Caco-2 (cell line): ENCODE data around the gene GINS1. TPM values are rescaled to one million over a fixed set of nuclear protein-coding genes. Genes with fewer than 3 reads are reported as not detected.

Experiments used
- BruUV-seq: library from RNA; stranded (reverse); fragments of 400-500 nt; replicated peaks from 2 replicates; lab custom pipeline; 2021; lab: Mats Ljungman, UMichigan
- CTCF ChIA-PET: fragments of 300-600 bp; sonication (Branson Sonifier 250); formaldehyde crosslinking; loops from one replicate; lab custom pipeline; 2022; ENCODE audit warnings: antibody characterized with exemption; lab: Charles Lee
- POLR2A ChIA-PET: fragments of 300-600 bp; sonication (Branson Sonifier 250); formaldehyde crosslinking; loops from one replicate; lab custom pipeline; 2022; ENCODE audit warnings: antibody characterized with exemption; lab: Charles Lee
- DNase-seq, 2 experiments: peaks; one replicate each; pipeline versions ENCODE4 v3.0.0 to v3.0.0-alpha.2; 2020 to 2022
- H3K27me3 ChIP-seq: replicated peaks from 2 replicates; pipeline ENCODE4 v1.6.0; 2011; ENCODE audit warnings: low read length; ENCODE audit not compliant: control insufficient read depth, insufficient read depth
- H3K36me3 ChIP-seq: 2 replicates; pipeline ENCODE4 v1.5.1; 2011; ENCODE audit warnings: low read length; ENCODE audit not compliant: control insufficient read depth, insufficient read depth
- H3K4me1 ChIP-seq: fragments of 250-450 bp; sonication (Bioruptor Pico); 2 replicates; pipeline ENCODE4 v1.5.1; 2020; ENCODE audit warnings: mild to moderate bottlenecking
- H3K4me3 ChIP-seq: 2 replicates; pipeline ENCODE4 v1.5.1; 2011; ENCODE audit warnings: low read depth, mild to moderate bottlenecking, control low read depth, low read length
- H3K9me3 ChIP-seq: fragments of 250-450 bp; sonication (Bioruptor Pico); 2 replicates; pipeline ENCODE4 v1.5.1; 2020; ENCODE audit warnings: mild to moderate bottlenecking, moderate library complexity
- H3K27ac Mint-ChIP-seq: one replicate; pipeline ENCODE4 v1.8.0; 2022; ENCODE audit warnings: mixed read lengths; ENCODE audit not compliant: unreplicated experiment
- H3K27me3 Mint-ChIP-seq: one replicate; pipeline ENCODE4 v1.8.0; 2022; ENCODE audit warnings: mixed read lengths; ENCODE audit not compliant: insufficient read depth, unreplicated experiment
- H3K36me3 Mint-ChIP-seq: one replicate; pipeline ENCODE4 v1.8.0; 2022; ENCODE audit warnings: mild to moderate bottlenecking, mixed read lengths; ENCODE audit not compliant: insufficient read depth, unreplicated experiment
- H3K4me1 Mint-ChIP-seq: one replicate; pipeline ENCODE4 v1.8.0; 2022; ENCODE audit warnings: low read depth, mixed read lengths; ENCODE audit not compliant: unreplicated experiment
- H3K4me3 Mint-ChIP-seq: one replicate; pipeline ENCODE4 v1.8.0; 2022; ENCODE audit warnings: mild to moderate bottlenecking, moderate library complexity, mixed read lengths; ENCODE audit not compliant: unreplicated experiment
- H3K9me3 Mint-ChIP-seq: one replicate; pipeline ENCODE4 v1.8.0; 2022; ENCODE audit warnings: mixed read lengths; ENCODE audit not compliant: unreplicated experiment
- intact Hi-C: fragments of 100-400 bp; cut with micrococcal nuclease; formaldehyde crosslinking; loops from one replicate; pipeline ENCODE4 v1.10.0; 2022; ENCODE audit not compliant: unreplicated experiment
- total RNA-seq: library from RNA; stranded (reverse); gene quantifications from 2 replicates; pipeline ENCODE4 v1.2.3, GENCODE V29; 2022
- TF ChIP-seq, protein P1 (sequence below), 2 experiments: fragments of 200-600 bp in 1 of 2; IDR thresholded peaks; 1 replicate in 1 of 2; 2 replicates in 1 of 2; pipeline versions ENCODE4 v1.5.1 to v1.8.0; 2011 to 2022; ENCODE audit warnings: antibody characterized with exemption in 1 of 2, control low read depth in 1 of 2, inconsistent platforms in 1 of 2, low read depth in 1 of 2, low read length in 1 of 2, mild to moderate bottlenecking in 1 of 2, moderate library complexity in 1 of 2; ENCODE audit not compliant: insufficient read depth in 1 of 2, severe bottlenecking in 1 of 2, unreplicated experiment in 1 of 2

Gene GINS1
- total RNA-seq, 1 experiment from 2014 or later, result 50.9 TPM

DNA sequence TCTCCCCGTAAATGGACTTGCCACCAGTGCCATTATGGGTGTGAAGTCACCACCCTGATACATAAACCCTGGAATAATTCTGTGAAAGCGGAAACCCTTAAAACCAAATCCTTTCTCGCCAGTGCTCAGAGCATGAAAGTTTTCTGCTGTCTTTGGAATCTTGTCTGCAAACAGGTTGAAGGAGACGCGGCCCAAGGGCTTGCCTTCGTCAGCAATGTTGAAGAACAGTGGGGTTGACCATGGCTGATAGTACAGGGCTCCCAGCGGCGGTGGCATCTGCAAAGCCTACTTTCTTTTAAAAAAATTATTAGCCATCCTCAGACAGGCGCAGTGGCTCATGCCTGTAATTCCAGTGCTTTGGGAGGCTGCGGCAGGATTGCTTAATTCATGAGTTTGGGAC, 38.9 kb upstream of the GINS1 start:
- H3K27me3 Mint-ChIP-seq, result no peaks in the 10 kb centered on the region
- H3K27ac Mint-ChIP-seq, result no peak overlapping the region
- H3K4me3 ChIP-seq, result no peak overlapping the region
- H3K9me3 Mint-ChIP-seq, result no peaks in the 10 kb centered on the region
- ChIA-PET POLR2A (no interaction called here), CTCF (no interaction called here)
- H3K9me3 ChIP-seq, result 0 out of 2 replicates have a peak, but pooled peaks cover 5% of the 10 kb centered on the region
- H3K36me3 ChIP-seq, result no peaks in the 10 kb centered on the region
- no peaks in the 10 kb centered on the region for H3K4me1 ChIP-seq
- TF ChIP-seq, protein P1, sequence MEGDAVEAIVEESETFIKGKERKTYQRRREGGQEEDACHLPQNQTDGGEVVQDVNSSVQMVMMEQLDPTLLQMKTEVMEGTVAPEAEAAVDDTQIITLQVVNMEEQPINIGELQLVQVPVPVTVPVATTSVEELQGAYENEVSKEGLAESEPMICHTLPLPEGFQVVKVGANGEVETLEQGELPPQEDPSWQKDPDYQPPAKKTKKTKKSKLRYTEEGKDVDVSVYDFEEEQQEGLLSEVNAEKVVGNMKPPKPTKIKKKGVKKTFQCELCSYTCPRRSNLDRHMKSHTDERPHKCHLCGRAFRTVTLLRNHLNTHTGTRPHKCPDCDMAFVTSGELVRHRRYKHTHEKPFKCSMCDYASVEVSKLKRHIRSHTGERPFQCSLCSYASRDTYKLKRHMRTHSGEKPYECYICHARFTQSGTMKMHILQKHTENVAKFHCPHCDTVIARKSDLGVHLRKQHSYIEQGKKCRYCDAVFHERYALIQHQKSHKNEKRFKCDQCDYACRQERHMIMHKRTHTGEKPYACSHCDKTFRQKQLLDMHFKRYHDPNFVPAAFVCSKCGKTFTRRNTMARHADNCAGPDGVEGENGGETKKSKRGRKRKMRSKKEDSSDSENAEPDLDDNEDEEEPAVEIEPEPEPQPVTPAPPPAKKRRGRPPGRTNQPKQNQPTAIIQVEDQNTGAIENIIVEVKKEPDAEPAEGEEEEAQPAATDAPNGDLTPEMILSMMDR (IDR thresholded peaks at IDR 0.05; ENCODE audit: insufficient read depth in 1 of 2, low read depth in 1 of 2, low read length in 1 of 2, severe bottlenecking in 1 of 2, unreplicated experiment in 1 of 2), result no peak
- peaks cover 7% of the 10 kb centered on the region for H3K4me1 Mint-ChIP-seq
- intact Hi-C loops, result no loop called here
- H3K27me3 ChIP-seq, result no peaks in the 10 kb centered on the region
- H3K4me3 Mint-ChIP-seq, result no peak overlapping the region
- DNase-seq, result no peak
- peaks cover 10% of the 10 kb centered on the region for H3K36me3 Mint-ChIP-seq
- no TSS peak for BruUV-seq

DNA sequence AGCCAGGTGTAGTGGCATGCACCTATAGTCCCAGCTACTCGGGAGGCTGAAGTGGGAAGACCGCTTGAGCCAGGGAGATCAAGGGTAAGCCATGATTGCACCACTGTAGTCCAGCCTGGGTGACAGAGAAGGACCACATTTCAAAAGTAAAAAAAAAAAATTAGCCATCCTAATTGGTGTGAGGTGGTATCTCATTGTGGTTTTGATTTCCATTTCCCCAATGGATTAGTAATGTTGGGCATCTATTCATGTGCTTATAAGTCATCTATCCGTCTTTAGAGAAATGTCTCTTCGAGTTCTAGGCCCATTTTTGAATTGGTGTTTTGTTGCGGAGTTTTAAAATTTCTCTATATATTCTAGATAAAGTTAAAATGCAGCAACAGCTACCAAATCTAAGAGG, 38.5 kb upstream of the GINS1 start:
- no peak for DNase-seq
- H3K4me1 Mint-ChIP-seq, result peaks cover 7% of the 10 kb centered on the region
- CTCF ChIA-PET, result no interaction called here

DNA sequence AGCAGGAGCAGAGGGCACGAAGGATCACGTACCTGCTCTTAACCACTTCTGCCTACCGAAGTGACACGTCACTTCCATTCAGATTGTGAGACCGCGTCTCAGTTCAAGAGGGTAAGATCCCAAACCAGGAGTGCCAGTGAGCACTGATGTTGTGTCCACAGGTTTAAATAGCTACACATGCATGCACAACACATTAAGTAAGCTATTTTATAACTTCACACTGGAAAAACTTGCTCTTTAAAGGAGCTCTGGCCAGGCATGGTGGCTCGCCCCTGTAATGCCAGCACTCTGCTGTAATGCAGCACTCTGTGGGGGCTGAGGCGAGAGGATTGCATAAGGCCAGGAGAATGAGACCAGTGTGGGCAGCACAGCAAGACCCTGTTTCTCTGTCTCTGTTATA, 37.9 kb upstream of the GINS1 start:
- H3K27ac Mint-ChIP-seq, result no peak overlapping the region
- POLR2A ChIA-PET, result no interaction called here
- no peak overlapping the region for H3K4me3 Mint-ChIP-seq
- TF ChIP-seq, protein P1 (IDR thresholded peaks at IDR 0.05; ENCODE audit: insufficient read depth in 1 of 2, low read depth in 1 of 2, low read length in 1 of 2, severe bottlenecking in 1 of 2, unreplicated experiment in 1 of 2), result no peak
- H3K4me1 ChIP-seq, result no peaks in the 10 kb centered on the region
- no peaks in the 10 kb centered on the region for H3K27me3 ChIP-seq
- no peaks in the 10 kb centered on the region for H3K9me3 ChIP-seq
- no peak overlapping the region for H3K4me3 ChIP-seq
- H3K9me3 Mint-ChIP-seq, result no peaks in the 10 kb centered on the region
- H3K36me3 Mint-ChIP-seq, result peaks cover 20% of the 10 kb centered on the region
- DNase-seq, result no peak
- CTCF ChIA-PET, result no interaction called here
- no peaks in the 10 kb centered on the region for H3K27me3 Mint-ChIP-seq
- H3K4me1 Mint-ChIP-seq, result peaks cover 7% of the 10 kb centered on the region
- no TSS peak for BruUV-seq
- intact Hi-C loops, result no loop called here
- H3K36me3 ChIP-seq, result peaks cover 2% of the 10 kb centered on the region; the same call in 1 of the 2 replicates

More for the DNA sequence above, 38.5 kb upstream of the GINS1 start:
- Mint-ChIP-seq H3K9me3 (no peaks in the 10 kb centered on the region), H3K4me3 (no peak overlapping the region), H3K27me3 (no peaks in the 10 kb centered on the region), H3K27ac (no peak overlapping the region), H3K36me3 (peaks cover 15% of the 10 kb centered on the region)
- H3K4me1 ChIP-seq, result no peaks in the 10 kb centered on the region
- POLR2A ChIA-PET, result no interaction called here
- 0 out of 2 replicates have a peak, but pooled peaks cover 4% of the 10 kb centered on the region for H3K9me3 ChIP-seq
- no peaks in the 10 kb centered on the region for H3K27me3 ChIP-seq
- TF ChIP-seq, protein P1 (IDR thresholded peaks at IDR 0.05; ENCODE audit: insufficient read depth in 1 of 2, low read depth in 1 of 2, low read length in 1 of 2, severe bottlenecking in 1 of 2, unreplicated experiment in 1 of 2), result no peak
- no TSS peak for BruUV-seq
- no peak overlapping the region for H3K4me3 ChIP-seq
- intact Hi-C loops, result no loop called here
- peaks cover 2% of the 10 kb centered on the region; the same call in 1 of the 2 replicates for H3K36me3 ChIP-seq
